Activated T-cell treated with anti-CD3 and anti-CD28 coated beads, Interleukin-2, amount 50 U/mL, for 1 hour (primary cell): ENCODE data around the gene YWHAG.
"Not testable (repeated sequence)": the region's sequence is repeated elsewhere in the genome, so short reads cannot be mapped to it uniquely, and the experiment has no call there.

Source experiments
- DNase-seq: peaks from one replicate; pipeline ENCODE4 v3.0.0-alpha.2; 2020

YWHAG gene

GRCh38 chr7:76317782-76318487, 40.9 kb downstream of the YWHAG start:
- DNase-seq: peak; percentile 94

GRCh38 chr7:76316984-76317781, 41.6 kb downstream of the YWHAG start:
- DNase-seq: no peak

- DNase-seq: no peak
Measured at GRCh38 chr7:76315364-76315763, 43.4 kb downstream of the YWHAG start.

- DNase-seq: not testable (repeated sequence)
Measured at GRCh38 chr7:76314740-76315139, 44.1 kb downstream of the YWHAG start.

GRCh38 chr7:76314042-76314721, 44.6 kb downstream of the YWHAG start:
- DNase-seq: peak; percentile 98

GRCh38 chr7:76311838-76312237, 47.0 kb downstream of the YWHAG start:
- DNase-seq: not testable (repeated sequence)

- DNase-seq: no peak
Measured at GRCh38 chr7:76310102-76310957, 48.5 kb downstream of the YWHAG start.

GRCh38 chr7:76309341-76310101, 49.3 kb downstream of the YWHAG start:
- not testable (repeated sequence) for DNase-seq

- not testable (repeated sequence) for DNase-seq
Measured at GRCh38 chr7:76308874-76309273, 49.9 kb downstream of the YWHAG start.

GRCh38 chr7:76304888-76305375, 53.9 kb downstream of the YWHAG start:
- DNase-seq: no peak

- peak; percentile 82 for DNase-seq
Measured at GRCh38 chr7:76303202-76304147, 55.3 kb downstream of the YWHAG start.

- peak; percentile 74 for DNase-seq
Measured at GRCh38 chr7:76302347-76303201, 56.2 kb downstream of the YWHAG start, which contains the start of gene HSPB1. HSPB1 (plus strand) TSS chr7:76302673; CDS start chr7:76302713, 40 bp downstream.

GRCh38 chr7:76301000-76301399, 57.8 kb downstream of the YWHAG start:
- DNase-seq: no peak

GRCh38 chr7:76300166-76300731, 58.5 kb downstream of the YWHAG start:
- no peak for DNase-seq

GRCh38 chr7:76296743-76297740, 61.7 kb downstream of the YWHAG start:
- no peak for DNase-seq

- no peak for DNase-seq
Measured at GRCh38 chr7:76294344-76295024, 64.3 kb downstream of the YWHAG start.

GRCh38 chr7:76293407-76293901, 65.3 kb downstream of the YWHAG start:
- no peak for DNase-seq
